Urinary bladder (tissue), 4 donors: ENCODE data around the gene RIN3. TPM values are rescaled to one million over a fixed set of nuclear protein-coding genes. Genes with fewer than 3 reads are reported as not detected.

Source experiments
- DNase-seq: peaks from one replicate; pipeline ENCODE4 v3.0.0-alpha.2; 2015; ENCODE audit errors: extremely low spot score
- H3K27ac ChIP-seq: one replicate; pipeline ENCODE4 v1.5.1; 2013; ENCODE audit warnings: low read depth, mild to moderate bottlenecking, moderate library complexity
- H3K36me3 ChIP-seq: one replicate; pipeline ENCODE4 v1.6.1; 2013; ENCODE audit warnings: mild to moderate bottlenecking, moderate library complexity; ENCODE audit not compliant: insufficient read depth
- H3K4me1 ChIP-seq: one replicate; pipeline ENCODE4 v1.6.1; 2013; ENCODE audit warnings: mild to moderate bottlenecking, moderate library complexity; ENCODE audit not compliant: insufficient read depth
- H3K4me3 ChIP-seq: one replicate; pipeline ENCODE4 v1.5.1; 2013; ENCODE audit warnings: low read depth, low read length
- WGBS: extraction: QIAGEN DNeasy Blood & Tissue Kit; methylation state at CpG from one replicate; pipeline ENCODE4 v1.1.7; 2013; 5-methylcytosine and 5-hydroxymethylcytosine counted together
- polyA plus RNA-seq: library from polyadenylated mRNA; stranded (reverse); fragments of 200-250 nt; gene quantifications from one replicate; pipeline ENCODE4 v1.2.3, GENCODE V29; 2013
- total RNA-seq: library from RNA; depleted of rRNA; stranded (reverse); fragments of >200 nt; gene quantifications from one replicate; pipeline ENCODE4 v1.2.3, GENCODE V29; 2014
- donor health status: healthy with polysubstance abuse.
- donor health status: healthy.

Gene RIN3
- total and polyA plus RNA-seq, 2 donors = 9.1 to 21.7 TPM

- H3K27ac ChIP-seq = no peak overlapping the region
- WGBS = 70% methylated on average over 13 of the region's 13 CpGs
These were observed 142.0 kb downstream of the RIN3 start for GRCh38 chr14:92655419-92656201.

DNA sequence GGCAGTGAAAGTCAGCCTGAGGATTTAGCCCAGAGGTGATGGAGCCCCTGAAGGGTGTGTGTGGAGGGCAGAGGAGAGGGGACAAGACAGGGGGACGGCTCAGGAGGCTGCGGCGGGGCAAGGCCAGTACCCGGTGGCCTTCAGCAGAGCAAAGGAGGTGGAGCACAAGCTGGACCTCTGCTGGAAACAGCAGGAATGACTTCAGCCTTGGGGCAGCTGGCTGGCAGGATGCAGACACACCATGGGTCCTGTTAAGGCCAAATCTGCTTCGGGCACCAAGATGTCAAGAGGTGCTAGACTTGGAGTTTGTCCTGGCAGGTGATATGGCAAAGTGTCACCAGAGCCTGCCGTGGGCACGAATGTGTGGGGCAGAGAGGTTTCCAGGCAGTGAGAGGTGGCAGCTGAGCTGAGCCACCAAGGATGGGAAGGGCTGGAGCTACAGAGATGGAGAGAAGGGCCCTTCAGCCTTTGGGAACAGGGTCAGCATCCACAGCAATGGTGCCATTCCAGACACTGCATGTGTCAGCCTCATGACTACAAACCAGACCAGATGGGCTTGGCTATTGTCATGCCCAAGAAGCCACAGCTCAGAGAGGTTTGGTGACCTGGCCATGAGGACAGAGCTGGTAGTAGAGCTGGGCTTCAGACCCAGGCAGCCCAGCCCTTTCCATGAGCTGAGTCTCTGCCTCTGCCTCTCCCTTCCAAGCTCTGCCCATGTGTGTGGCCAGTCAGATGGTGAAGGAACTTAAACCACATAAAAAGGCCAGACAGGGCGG, 142.9 kb downstream of the RIN3 start:
- Histone ChIP-seq H3K4me3 (no peak overlapping the region), H3K36me3 (no peaks in the 10 kb centered on the region), H3K27ac (no peak overlapping the region), H3K4me1 (no peaks in the 10 kb centered on the region)
- WGBS = 91% methylated on average over 8 of the region's 8 CpGs
- no peak for DNase-seq

More at GRCh38 chr14:92655419-92656201, 142.0 kb downstream of the RIN3 start:
- no peak overlapping the region for H3K4me3 ChIP-seq
- no peak for DNase-seq
- H3K36me3 ChIP-seq = no peaks in the 10 kb centered on the region
- H3K4me1 ChIP-seq = no peaks in the 10 kb centered on the region

DNA sequence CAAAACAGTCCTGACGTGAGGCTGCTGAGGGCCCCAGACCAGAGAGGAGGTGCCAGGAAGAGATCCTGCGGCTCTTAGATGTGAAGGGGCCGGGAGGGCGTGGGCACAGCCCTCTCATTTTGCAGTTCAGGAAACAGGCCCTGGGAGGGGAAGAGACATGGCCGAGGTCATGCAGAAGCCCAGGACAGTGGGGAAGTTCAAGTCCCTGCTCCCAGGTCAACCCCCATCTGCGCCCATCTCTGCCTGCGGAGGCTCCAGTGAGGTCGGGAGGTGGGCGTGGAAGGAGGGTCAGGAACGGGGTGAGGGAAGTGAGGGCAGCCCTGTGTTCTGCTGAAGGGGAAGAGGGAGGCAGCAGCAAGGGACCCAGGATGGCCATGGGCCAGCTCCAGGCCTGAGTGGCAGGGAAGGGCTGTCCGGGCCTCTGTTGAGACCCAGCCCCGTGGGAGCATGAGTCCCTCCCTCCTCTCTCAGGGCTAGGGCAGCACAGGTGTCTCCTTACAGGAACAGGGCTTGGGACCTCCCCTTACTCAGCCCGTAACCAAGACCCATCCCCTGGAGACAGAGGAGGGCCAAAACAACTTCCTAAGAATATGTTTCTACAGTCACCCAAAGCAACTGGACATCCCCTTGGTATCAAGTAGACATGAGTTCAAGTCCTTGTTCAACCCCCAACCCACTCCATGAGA, 144.0 kb downstream of the RIN3 start:
- H3K36me3 ChIP-seq = no peaks in the 10 kb centered on the region
- no peaks in the 10 kb centered on the region for H3K4me1 ChIP-seq
- no peak overlapping the region for H3K4me3 ChIP-seq
- 62% methylated on average over 13 of the region's 13 CpGs for WGBS
- H3K27ac ChIP-seq = no peak overlapping the region
- DNase-seq = no peak

DNA sequence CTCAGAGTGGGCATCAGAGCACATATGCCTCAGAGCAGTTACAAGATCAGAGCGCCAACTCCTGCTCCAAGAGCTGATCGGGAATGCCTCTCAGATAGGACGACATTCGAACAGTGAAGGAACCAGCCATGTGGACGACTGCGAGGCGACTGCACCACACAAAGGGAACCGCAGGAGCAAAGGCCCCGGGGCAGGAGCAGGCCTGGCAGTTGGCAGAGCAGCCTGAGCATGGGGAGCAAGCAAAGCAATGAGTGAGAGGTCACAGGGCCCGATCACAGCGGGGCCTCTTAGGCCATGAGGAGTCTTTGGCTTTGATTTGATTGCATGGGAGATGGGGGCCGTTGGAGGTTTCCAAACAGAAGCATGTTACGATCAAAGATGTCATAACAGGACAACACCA, 144.6 kb downstream of the RIN3 start:
- Histone ChIP-seq H3K4me1 (no peaks in the 10 kb centered on the region), H3K4me3 (no peak overlapping the region), H3K27ac (no peak overlapping the region), H3K36me3 (no peaks in the 10 kb centered on the region)
- 88% methylated on average over 13 of the region's 13 CpGs for WGBS
- no peak for DNase-seq

- Histone ChIP-seq H3K4me1 (no peaks in the 10 kb centered on the region), H3K4me3 (no peak overlapping the region), H3K36me3 (no peaks in the 10 kb centered on the region), H3K27ac (no peak overlapping the region)
- no peak for DNase-seq
These were observed 145.1 kb downstream of the RIN3 start for GRCh38 chr14:92658684-92659083.

DNA sequence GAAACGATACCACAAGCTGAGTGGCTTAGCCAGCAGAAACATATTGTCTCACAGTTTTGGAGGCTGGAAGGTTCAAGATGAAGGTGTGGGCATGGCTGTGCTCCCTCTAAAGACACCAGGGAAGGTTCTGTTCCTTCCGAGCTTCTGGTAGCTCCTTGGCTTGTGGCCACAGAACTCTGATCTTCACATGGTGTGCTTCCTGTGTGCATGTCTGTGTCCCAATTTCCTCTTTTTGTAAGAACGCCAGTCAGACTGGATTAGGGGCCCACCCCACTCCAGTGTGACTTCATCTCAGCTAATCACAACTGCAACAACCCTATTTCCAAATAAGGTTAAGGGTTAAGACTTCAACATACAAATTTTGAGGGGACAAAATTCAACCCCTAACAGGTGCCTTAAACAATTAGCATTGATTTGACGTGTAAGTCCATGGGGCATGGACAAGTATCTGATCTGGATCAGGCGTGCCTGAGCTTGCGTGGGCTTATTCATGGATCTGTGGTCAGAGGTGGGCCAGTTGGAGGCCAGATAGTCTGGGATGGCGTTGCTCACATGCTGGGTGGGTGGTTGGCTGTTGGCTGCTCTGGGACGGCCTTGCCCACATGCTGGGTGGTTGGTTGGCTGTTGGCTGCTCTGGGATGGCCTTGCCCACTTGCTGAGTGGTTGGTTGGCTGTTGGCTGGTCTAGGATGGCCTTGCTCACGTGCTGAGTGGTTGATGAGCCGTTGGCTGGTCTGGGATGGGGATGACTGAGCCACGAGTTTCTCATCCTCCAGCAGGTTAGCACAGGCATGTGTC, 146.4 kb downstream of the RIN3 start:
- DNase-seq = no peak
- H3K4me1 ChIP-seq = no peaks in the 10 kb centered on the region
- H3K27ac ChIP-seq = no peak overlapping the region
- no peak overlapping the region for H3K4me3 ChIP-seq
- 71% methylated on average over 11 of the region's 11 CpGs for WGBS
- H3K36me3 ChIP-seq = no peaks in the 10 kb centered on the region

GRCh38 chr14:92660571-92660970, 147.0 kb downstream of the RIN3 start:
- Histone ChIP-seq H3K27ac (no peak overlapping the region), H3K4me3 (no peak overlapping the region), H3K36me3 (no peaks in the 10 kb centered on the region), H3K4me1 (no peaks in the 10 kb centered on the region)
- DNase-seq = no peak
- WGBS = 84% methylated on average over 3 of the region's 3 CpGs

DNA sequence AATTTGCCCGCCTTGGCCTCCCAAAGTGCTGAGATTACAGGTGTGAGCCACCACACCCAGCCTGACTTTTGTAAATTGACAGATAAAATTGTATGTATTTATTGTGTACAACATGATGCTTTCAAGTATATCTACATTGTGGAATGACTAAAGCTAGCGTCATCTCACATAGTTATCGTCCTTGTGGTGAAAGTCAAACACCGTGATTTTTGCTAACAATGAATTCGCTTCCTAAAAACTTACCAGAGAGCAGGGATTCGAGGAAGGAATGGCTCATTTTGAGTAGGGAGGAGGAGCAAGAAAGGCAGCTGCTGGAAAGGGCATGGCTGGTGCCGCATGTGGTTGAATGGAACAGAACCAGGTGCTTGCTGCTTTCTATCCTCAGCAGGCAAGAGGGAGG, 149.5 kb downstream of the RIN3 start:
- no peak overlapping the region for H3K27ac ChIP-seq
- 92% methylated on average over 7 of the region's 7 CpGs for WGBS
- no peaks in the 10 kb centered on the region for H3K36me3 ChIP-seq
- no peak overlapping the region for H3K4me3 ChIP-seq
- no peak for DNase-seq
- H3K4me1 ChIP-seq = no peaks in the 10 kb centered on the region

- Histone ChIP-seq H3K4me1 (no peaks in the 10 kb centered on the region), H3K36me3 (no peaks in the 10 kb centered on the region), H3K4me3 (no peak overlapping the region), H3K27ac (no peak overlapping the region)
- 70% methylated on average over 8 of the region's 8 CpGs for WGBS
- DNase-seq = no peak
These were observed 152.1 kb downstream of the RIN3 start for GRCh38 chr14:92665661-92666110.

DNA sequence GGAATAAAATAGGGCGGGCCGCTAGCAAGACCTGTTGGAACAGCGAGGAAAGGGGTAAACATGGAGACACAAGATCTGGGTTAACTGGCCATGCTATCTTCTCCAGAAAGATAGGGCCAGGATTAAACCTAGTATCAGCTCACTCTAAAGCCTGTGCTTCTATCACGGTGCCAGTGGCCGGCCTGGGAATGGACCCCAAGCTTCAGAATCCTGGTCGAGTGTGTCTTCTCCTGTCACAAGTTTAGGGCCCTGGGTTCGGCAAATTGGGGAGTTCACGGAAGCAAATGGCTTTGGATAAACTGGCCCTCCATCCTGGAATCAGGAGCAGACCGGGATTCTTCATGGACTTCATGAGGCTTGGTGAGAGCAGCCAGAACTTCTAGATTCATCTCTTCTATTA, 152.7 kb downstream of the RIN3 start:
- H3K4me1 ChIP-seq = no peaks in the 10 kb centered on the region
- H3K27ac ChIP-seq = no peak overlapping the region
- DNase-seq = no peak
- no peak overlapping the region for H3K4me3 ChIP-seq
- 96% methylated on average over 9 of the region's 9 CpGs for WGBS
- no peaks in the 10 kb centered on the region for H3K36me3 ChIP-seq

GRCh38 chr14:92668276-92668973, 154.8 kb downstream of the RIN3 start:
- WGBS = 71% methylated on average over 4 of the region's 4 CpGs
- no peaks in the 10 kb centered on the region for H3K4me1 ChIP-seq
- no peak overlapping the region for H3K27ac ChIP-seq
- H3K4me3 ChIP-seq = no peak overlapping the region
- no peaks in the 10 kb centered on the region for H3K36me3 ChIP-seq
- no peak for DNase-seq

DNA sequence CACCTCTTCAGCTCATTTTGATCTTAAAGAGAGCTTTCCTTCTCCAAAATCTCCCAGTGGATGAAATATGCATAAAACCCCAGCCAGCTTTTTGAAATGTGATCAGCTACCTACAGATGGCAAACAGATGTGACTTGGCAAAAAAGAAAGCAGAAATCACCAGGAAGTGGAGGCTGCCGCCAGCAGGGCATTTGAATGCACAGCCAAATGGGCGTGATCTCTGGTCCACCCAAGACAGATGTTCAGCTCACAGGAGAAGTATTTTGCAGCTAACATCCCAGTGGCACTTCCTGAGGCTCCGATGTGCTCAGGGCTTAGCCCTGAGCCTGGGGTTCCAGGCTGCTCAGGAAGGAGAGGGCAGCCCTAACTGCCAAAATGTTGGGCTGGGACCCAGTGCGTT, 156.6 kb downstream of the RIN3 start:
- Histone ChIP-seq H3K4me1 (no peaks in the 10 kb centered on the region), H3K36me3 (no peaks in the 10 kb centered on the region), H3K4me3 (no peak overlapping the region), H3K27ac (no peak overlapping the region)
- DNase-seq = no peak
- WGBS = 63% methylated on average over 4 of the region's 4 CpGs
